H9 (cell line): ENCODE data around the gene ATG101. TPM values are rescaled to one million over a fixed set of nuclear protein-coding genes. Genes with fewer than 3 reads are reported as not detected.

Experiments
- DNase-seq: peaks from one replicate; pipeline ENCODE4 v3.0.0-alpha.2; 2017
- H2AFZ ChIP-seq: one replicate; pipeline ENCODE4 v1.6.1; 2013; ENCODE audit warnings: mild to moderate bottlenecking, low read length, control low read depth, moderate library complexity
- H2AK5ac ChIP-seq: 2 replicates; pipeline ENCODE4 v1.6.1; 2013; ENCODE audit warnings: low read length, control low read depth, mixed read lengths; ENCODE audit not compliant: insufficient read length
- H2BK120ac ChIP-seq: one replicate; pipeline ENCODE4 v1.6.1; 2013; ENCODE audit warnings: low read depth, mild to moderate bottlenecking, low read length, control low read depth, inconsistent platforms; ENCODE audit not compliant: poor library complexity, severe bottlenecking
- H2BK12ac ChIP-seq: 2 replicates; pipeline ENCODE4 v1.6.1; 2013; ENCODE audit warnings: low read length, control low read depth, mixed read lengths, low read depth; ENCODE audit not compliant: insufficient read length
- H2BK15ac ChIP-seq: 2 replicates; pipeline ENCODE4 v1.6.1; 2013; ENCODE audit warnings: low read depth, low read length, control low read depth
- H2BK20ac ChIP-seq: one replicate; pipeline ENCODE4 v1.6.1; 2013; ENCODE audit warnings: low read depth, mild to moderate bottlenecking, low read length, control low read depth, inconsistent platforms; ENCODE audit not compliant: poor library complexity, severe bottlenecking
- H2BK5ac ChIP-seq: 2 replicates; pipeline ENCODE4 v1.6.1; 2013; ENCODE audit warnings: low read length, control low read depth, mixed read lengths; ENCODE audit not compliant: insufficient read length
- H3K14ac ChIP-seq: 2 replicates; pipeline ENCODE4 v1.6.1; 2013; ENCODE audit warnings: low read length, control low read depth; ENCODE audit not compliant: insufficient read depth
- H3K18ac ChIP-seq: 2 replicates; pipeline ENCODE4 v1.6.1; 2013; ENCODE audit warnings: low read depth, mild to moderate bottlenecking, mixed read lengths, low read length, control low read depth; ENCODE audit not compliant: insufficient read length
- H3K23ac ChIP-seq: 2 replicates; pipeline ENCODE4 v1.6.1; 2013; ENCODE audit warnings: low read length, control low read depth, mixed read lengths, low read depth; ENCODE audit not compliant: insufficient read length
- H3K23me2 ChIP-seq: 2 replicates; pipeline ENCODE4 v1.6.1; 2013; ENCODE audit warnings: low read depth, mild to moderate bottlenecking, mixed read lengths, low read length, control low read depth; ENCODE audit not compliant: insufficient read length, poor library complexity, severe bottlenecking
- H3K27ac ChIP-seq: 2 replicates; pipeline ENCODE4 v1.5.1; 2013; ENCODE audit warnings: low read length, control low read depth, mixed read lengths, low read depth; ENCODE audit not compliant: insufficient read length
- H3K27me3 ChIP-seq: 2 replicates; pipeline ENCODE4 v1.6.1; 2013; ENCODE audit warnings: low read length, control low read depth, inconsistent platforms; ENCODE audit not compliant: insufficient read depth
- H3K4ac ChIP-seq: 2 replicates; pipeline ENCODE4 v1.6.1; 2013; ENCODE audit warnings: low read depth, mild to moderate bottlenecking, control low read depth, inconsistent platforms, low read length, moderate library complexity
- H3K4me1 ChIP-seq: 2 replicates; pipeline ENCODE4 v1.6.1; 2013; ENCODE audit warnings: low read length, control low read depth, inconsistent platforms; ENCODE audit not compliant: insufficient read depth
- H3K4me2 ChIP-seq: 2 replicates; pipeline ENCODE4 v1.6.1; 2013; ENCODE audit warnings: low read length, control low read depth, mixed read lengths; ENCODE audit not compliant: insufficient read length, insufficient read depth
- H3K56ac ChIP-seq: 2 replicates; pipeline ENCODE4 v1.6.1; 2013; ENCODE audit warnings: low read depth, mild to moderate bottlenecking, mixed read lengths, low read length, control low read depth; ENCODE audit not compliant: insufficient read length
- H3K79me1 ChIP-seq: 2 replicates; pipeline ENCODE4 v1.6.1; 2013; ENCODE audit warnings: low read depth, mild to moderate bottlenecking, moderate library complexity, low read length, control low read depth, inconsistent platforms; ENCODE audit not compliant: insufficient read depth, poor library complexity, severe bottlenecking
- H3K79me2 ChIP-seq: 2 replicates; pipeline ENCODE4 v1.6.1; 2013; ENCODE audit warnings: low read length, control low read depth, inconsistent platforms; ENCODE audit not compliant: insufficient read depth
- H3K9ac ChIP-seq: 2 replicates; pipeline ENCODE4 v1.6.1; 2013; ENCODE audit warnings: low read length, control low read depth, mixed read lengths; ENCODE audit not compliant: insufficient read length; ENCODE audit errors: extremely low read depth
- H3K9me3 ChIP-seq: one replicate; pipeline ENCODE4 v1.6.1; 2013; ENCODE audit warnings: low read depth, low read length, inconsistent platforms; ENCODE audit not compliant: control insufficient read depth
- H3T11ph ChIP-seq: one replicate; pipeline ENCODE4 v1.6.1; 2013; ENCODE audit warnings: mild to moderate bottlenecking, low read length, control low read depth, inconsistent platforms
- H4K20me1 ChIP-seq: one replicate; pipeline ENCODE4 v1.6.1; 2013; ENCODE audit not compliant: control insufficient read depth, insufficient read length, insufficient read depth
- H4K5ac ChIP-seq: 2 replicates; pipeline ENCODE4 v1.6.1; 2013; ENCODE audit warnings: low read depth, mild to moderate bottlenecking, mixed read lengths, low read length, control low read depth; ENCODE audit not compliant: insufficient read length
- H4K8ac ChIP-seq: replicated peaks from 2 replicates; pipeline ENCODE4 v1.6.1; 2013; ENCODE audit warnings: low read length, control low read depth, mixed read lengths, low read depth; ENCODE audit not compliant: insufficient read length
- H4K91ac ChIP-seq: 2 replicates; pipeline ENCODE4 v1.6.1; 2013; ENCODE audit warnings: low read depth, mild to moderate bottlenecking, moderate library complexity, mixed read lengths, low read length, control low read depth; ENCODE audit not compliant: insufficient read length
- H3K27ac Mint-ChIP-seq, 3 experiments: 2 replicates in 2 of 3; 3 replicates in 1 of 3; pipeline ENCODE4 v1.8.0; 2020 to 2021; ENCODE audit warnings: mixed read lengths in 3 of 3, mild to moderate bottlenecking in 1 of 3, moderate library complexity in 1 of 3
- H3K27me3 Mint-ChIP-seq: 2 replicates; pipeline ENCODE4 v1.8.0; 2021; ENCODE audit warnings: low read depth, mild to moderate bottlenecking, moderate library complexity, mixed read lengths
- H3K36me3 Mint-ChIP-seq, 3 experiments: 2 replicates in 2 of 3; 3 replicates in 1 of 3; pipeline ENCODE4 v1.8.0; 2020 to 2021; ENCODE audit warnings: low read depth in 3 of 3, mixed read lengths in 3 of 3; ENCODE audit not compliant: insufficient read depth in 1 of 3
- H3K4me1 Mint-ChIP-seq, 2 experiments: 2 replicates each; pipeline ENCODE4 v1.8.0; 2020; ENCODE audit warnings: mixed read lengths in 2 of 2
- H3K4me3 Mint-ChIP-seq, 2 experiments: 2 replicates in 1 of 2; 3 replicates in 1 of 2; pipeline ENCODE4 v1.8.0; 2020 to 2021; ENCODE audit warnings: mild to moderate bottlenecking in 2 of 2, mixed read lengths in 2 of 2, moderate library complexity in 1 of 2
- H3K9me3 Mint-ChIP-seq, 2 experiments: 2 replicates in 1 of 2; 3 replicates in 1 of 2; pipeline ENCODE4 v1.8.0; 2020; ENCODE audit warnings: mild to moderate bottlenecking in 2 of 2, mixed read lengths in 2 of 2, moderate library complexity in 1 of 2
- WGBS: extraction: QIAGEN DNeasy Blood & Tissue Kit; methylation state at CpG from one replicate; pipeline ENCODE4 v1.1.7; 2013; ENCODE audit warnings: missing lambda C conversion rate, low lambda C conversion rate, mixed read lengths; ENCODE audit not compliant: insufficient read length; ENCODE audit errors: extremely low coverage; 5-methylcytosine and 5-hydroxymethylcytosine counted together
- total RNA-seq: library from RNA; stranded (reverse); gene quantifications from 2 replicates; pipeline ENCODE4 v1.2.1, GENCODE V29; 2021
- TF ChIP-seq, protein P1 (sequence below): fragments of 200-600 bp; sonication (generic); conservative IDR thresholded peaks from 3 replicates; pipeline ENCODE4 v1.8.0; 2021; ENCODE audit warnings: antibody characterized with exemption, mild to moderate bottlenecking

The ATG101 gene
- total RNA-seq, 1 experiment from 2014 or later: 58.3 TPM

DNA sequence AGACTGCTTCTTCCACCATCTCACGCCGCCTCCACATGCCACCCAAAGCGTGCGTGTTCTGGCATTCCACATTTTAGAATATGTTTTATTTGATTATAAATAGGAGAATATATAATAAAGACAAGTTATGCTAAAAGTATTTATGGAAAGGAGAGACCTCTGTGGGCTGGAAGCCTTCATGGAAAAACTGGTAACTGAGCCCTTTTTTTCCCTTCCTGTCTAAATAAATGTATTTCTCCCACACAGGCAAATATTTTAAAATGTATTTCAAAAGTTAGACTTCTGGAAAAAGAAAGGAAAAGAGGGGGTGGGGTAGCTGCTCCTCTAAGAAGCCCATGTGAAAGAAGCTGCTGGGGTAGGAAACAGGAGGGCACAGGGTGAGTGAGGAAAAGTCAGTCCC lies 34.6 kb upstream of the ATG101 start:
- Mint-ChIP-seq H3K4me3 (no peak overlapping the region), H3K27ac (no peak overlapping the region), H3K36me3 (peaks cover 0 to 2% (median 0%) of the 10 kb centered on the region in 3 experiments; a peak in 1 of 7 replicates), H3K27me3 (peaks cover 44% of the 10 kb centered on the region), H3K4me1 (peaks cover 25 to 34% of the 10 kb centered on the region in 2 experiments), H3K9me3 (no peaks in the 10 kb centered on the region)
- Histone ChIP-seq H3K27me3 (peaks cover 2% of the 10 kb centered on the region; the same call in 1 of the 2 replicates), H3K79me2 (peaks cover 2% of the 10 kb centered on the region; the same call in 1 of the 2 replicates), H2BK12ac (no peak overlapping the region), H3K4ac (no peak overlapping the region), H2BK20ac (no peak overlapping the region), H4K20me1 (peaks cover 2% of the 10 kb centered on the region), H4K91ac (no peak overlapping the region), H4K5ac (no peak overlapping the region), H3T11ph (no peak overlapping the region), H3K79me1 (no peaks in the 10 kb centered on the region), H2BK120ac (no peak overlapping the region), H3K4me1 (peaks cover 2% of the 10 kb centered on the region; the same call in 1 of the 2 replicates), H2BK5ac (no peak overlapping the region), H3K23me2 (peaks cover 10% of the 10 kb centered on the region), H3K14ac (no peak overlapping the region), H2BK15ac (no peak overlapping the region), H3K18ac (no peak overlapping the region), H3K4me2 (no peak overlapping the region), H3K9me3 (no peaks in the 10 kb centered on the region), H2AFZ (no peak overlapping the region), H3K9ac (no peak overlapping the region), H4K8ac (no peak overlapping the region), H2AK5ac (no peak overlapping the region), H3K23ac (no peak overlapping the region), H3K27ac (no peak overlapping the region), H3K56ac (no peak overlapping the region)
- TF ChIP-seq, protein P1, sequence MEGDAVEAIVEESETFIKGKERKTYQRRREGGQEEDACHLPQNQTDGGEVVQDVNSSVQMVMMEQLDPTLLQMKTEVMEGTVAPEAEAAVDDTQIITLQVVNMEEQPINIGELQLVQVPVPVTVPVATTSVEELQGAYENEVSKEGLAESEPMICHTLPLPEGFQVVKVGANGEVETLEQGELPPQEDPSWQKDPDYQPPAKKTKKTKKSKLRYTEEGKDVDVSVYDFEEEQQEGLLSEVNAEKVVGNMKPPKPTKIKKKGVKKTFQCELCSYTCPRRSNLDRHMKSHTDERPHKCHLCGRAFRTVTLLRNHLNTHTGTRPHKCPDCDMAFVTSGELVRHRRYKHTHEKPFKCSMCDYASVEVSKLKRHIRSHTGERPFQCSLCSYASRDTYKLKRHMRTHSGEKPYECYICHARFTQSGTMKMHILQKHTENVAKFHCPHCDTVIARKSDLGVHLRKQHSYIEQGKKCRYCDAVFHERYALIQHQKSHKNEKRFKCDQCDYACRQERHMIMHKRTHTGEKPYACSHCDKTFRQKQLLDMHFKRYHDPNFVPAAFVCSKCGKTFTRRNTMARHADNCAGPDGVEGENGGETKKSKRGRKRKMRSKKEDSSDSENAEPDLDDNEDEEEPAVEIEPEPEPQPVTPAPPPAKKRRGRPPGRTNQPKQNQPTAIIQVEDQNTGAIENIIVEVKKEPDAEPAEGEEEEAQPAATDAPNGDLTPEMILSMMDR: no peak
- no peak for DNase-seq
- WGBS: no CpG with 5 or more reads among the region's 4 CpGs
